DND-41 (cell line): Measurements from ENCODE around the gene TSHZ2.

Source experiments
- CTCF ChIP-seq: IDR thresholded peaks from 2 replicates; pipeline ENCODE4 v1.5.1; 2012; ENCODE audit warnings: borderline replicate concordance, low read length, moderate library complexity, mild to moderate bottlenecking; ENCODE audit not compliant: poor library complexity, severe bottlenecking; ENCODE audit errors: extremely low read depth
- EZH2 ChIP-seq: IDR thresholded peaks from 3 replicates; pipeline ENCODE4 v1.6.1; 2012; ENCODE audit warnings: borderline replicate concordance, low read depth, mild to moderate bottlenecking, moderate library complexity, low read length, inconsistent platforms; ENCODE audit not compliant: severe bottlenecking

- TF ChIP-seq EZH2 (no peak), CTCF (no peak)
These were observed 128.3 kb downstream of the TSHZ2 start for GRCh38 chr20:53100476-53100911.
